Gastrocnemius medialis (tissue), 4 donors: ENCODE data around the gene PDCD11.

Experiments used
- POLR2A ChIP-seq, 2 donors: fragments of 450-650 bp; IDR thresholded peaks; one replicate each; pipeline ENCODE4 v1.6.1; 2017; ENCODE audit warnings: antibody characterized with exemption in 2 of 2, mild to moderate bottlenecking in 2 of 2, moderate library complexity in 2 of 2
- TF ChIP-seq, protein P1 (sequence below), 5 experiments: fragments of 450-650 bp in 3 of 5; fragments of 200-600 bp in 2 of 5; sonication (generic) in 2 of 5; IDR thresholded peaks in 4 of 5; conservative IDR thresholded peaks in 1 of 5; 1 replicate in 4 of 5; 2 replicates in 1 of 5; pipeline ENCODE4 v1.5.1; 2016 to 2019; ENCODE audit warnings: antibody characterized with exemption in 5 of 5, mild to moderate bottlenecking in 3 of 5, moderate library complexity in 3 of 5

GRCh38 chr10:103450201-103450695 lies 53.8 kb downstream of the PDCD11 start:
- TF ChIP-seq, protein P1, sequence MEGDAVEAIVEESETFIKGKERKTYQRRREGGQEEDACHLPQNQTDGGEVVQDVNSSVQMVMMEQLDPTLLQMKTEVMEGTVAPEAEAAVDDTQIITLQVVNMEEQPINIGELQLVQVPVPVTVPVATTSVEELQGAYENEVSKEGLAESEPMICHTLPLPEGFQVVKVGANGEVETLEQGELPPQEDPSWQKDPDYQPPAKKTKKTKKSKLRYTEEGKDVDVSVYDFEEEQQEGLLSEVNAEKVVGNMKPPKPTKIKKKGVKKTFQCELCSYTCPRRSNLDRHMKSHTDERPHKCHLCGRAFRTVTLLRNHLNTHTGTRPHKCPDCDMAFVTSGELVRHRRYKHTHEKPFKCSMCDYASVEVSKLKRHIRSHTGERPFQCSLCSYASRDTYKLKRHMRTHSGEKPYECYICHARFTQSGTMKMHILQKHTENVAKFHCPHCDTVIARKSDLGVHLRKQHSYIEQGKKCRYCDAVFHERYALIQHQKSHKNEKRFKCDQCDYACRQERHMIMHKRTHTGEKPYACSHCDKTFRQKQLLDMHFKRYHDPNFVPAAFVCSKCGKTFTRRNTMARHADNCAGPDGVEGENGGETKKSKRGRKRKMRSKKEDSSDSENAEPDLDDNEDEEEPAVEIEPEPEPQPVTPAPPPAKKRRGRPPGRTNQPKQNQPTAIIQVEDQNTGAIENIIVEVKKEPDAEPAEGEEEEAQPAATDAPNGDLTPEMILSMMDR (IDR thresholded peaks at IDR 0.05 in 4 of 5, conservative IDR thresholded peaks at IDR 0.05 in 1 of 5): no peak
- TF ChIP-seq POLR2A (IDR thresholded peaks at IDR 0.05): no peak
